ENCODE results near the gene B3GNT3. TPM values are rescaled to one million over a fixed set of nuclear protein-coding genes. Genes with fewer than 3 reads are reported as not detected.

B3GNT3 gene
- total RNA-seq, 1 donor from 2014 or later: not detected

- H3F3A ChIP-seq (ENCODE audit: low read depth): peaks cover 24% of the 10 kb centered on the region
- no peaks in the 10 kb centered on the region for H3K79me2 ChIP-seq (ENCODE audit: low read depth)
- Mint-ChIP-seq H3K4me3 (no peak overlapping the region), H3K27me3 (ENCODE audit: insufficient read depth, low read depth) (peaks cover 5% of the 10 kb centered on the region), H3K9me3 (no peaks in the 10 kb centered on the region), H3K4me1 (peaks cover 54% of the 10 kb centered on the region), H3K27ac (peak overlapping the region; percentile 79), H3K36me3 (peaks cover 11% of the 10 kb centered on the region)
- no peak overlapping the region for H3K27ac ChIP-seq
- TF ChIP-seq EZH2 (IDR thresholded peaks at IDR 0.05) (no peak), EZH2phosphoT487 (IDR thresholded peaks at IDR 0.05) (no peak), CTCF (IDR thresholded peaks at IDR 0.05) (no peak)
- H4K20me1 ChIP-seq (ENCODE audit: low read depth): no peaks in the 10 kb centered on the region
- H3K36me3 ChIP-seq: no peaks in the 10 kb centered on the region
- H3K27me3 ChIP-seq: no peaks in the 10 kb centered on the region
- peaks cover 20% of the 10 kb centered on the region for H3K4me1 ChIP-seq
- H3K9me3 ChIP-seq (ENCODE audit: low read depth): no peaks in the 10 kb centered on the region
- H3K9ac ChIP-seq: no peak overlapping the region
- no peak overlapping the region for H2AFZ ChIP-seq (replicated peaks)
- H3K4me3 ChIP-seq: no peak overlapping the region
- no peak for DNase-seq (ENCODE audit: low spot score)
- no peak overlapping the region for H3K4me2 ChIP-seq
Measured at GRCh38 chr19:17758515-17758914, 36.4 kb upstream of the B3GNT3 start.

GRCh38 chr19:17761148-17761547 is 33.8 kb upstream of the B3GNT3 start:
- no peak overlapping the region for H3K27ac ChIP-seq
- H3K4me3 ChIP-seq: no peak overlapping the region
- H3F3A ChIP-seq (ENCODE audit: low read depth): peaks cover 17% of the 10 kb centered on the region
- no peaks in the 10 kb centered on the region for H3K9me3 ChIP-seq (ENCODE audit: low read depth)
- H3K9ac ChIP-seq: no peak overlapping the region
- peaks cover 31% of the 10 kb centered on the region for H3K4me1 Mint-ChIP-seq
- H3K4me1 ChIP-seq: peaks cover 9% of the 10 kb centered on the region
- peak overlapping the region; percentile 69 for H3K27ac Mint-ChIP-seq
- no peaks in the 10 kb centered on the region for H3K27me3 ChIP-seq
- H3K9me3 Mint-ChIP-seq: no peaks in the 10 kb centered on the region
- no peak overlapping the region for H2AFZ ChIP-seq (replicated peaks)
- no peak overlapping the region for H3K4me2 ChIP-seq
- no peak overlapping the region for H3K4me3 Mint-ChIP-seq
- peaks cover 3% of the 10 kb centered on the region for H3K27me3 Mint-ChIP-seq (ENCODE audit: insufficient read depth, low read depth)
- peaks cover 17% of the 10 kb centered on the region for H3K36me3 Mint-ChIP-seq
- H4K20me1 ChIP-seq (ENCODE audit: low read depth): no peaks in the 10 kb centered on the region
- TF ChIP-seq EZH2 (IDR thresholded peaks at IDR 0.05) (no peak), EZH2phosphoT487 (IDR thresholded peaks at IDR 0.05) (no peak), CTCF (IDR thresholded peaks at IDR 0.05) (no peak)
- no peaks in the 10 kb centered on the region for H3K79me2 ChIP-seq (ENCODE audit: low read depth)
- H3K36me3 ChIP-seq: no peaks in the 10 kb centered on the region
- no peak for DNase-seq (ENCODE audit: low spot score)

- Histone ChIP-seq H2AFZ (replicated peaks) (no peak overlapping the region), H3K9me3 (ENCODE audit: low read depth) (no peaks in the 10 kb centered on the region), H3K4me2 (no peak overlapping the region), H3K27me3 (no peaks in the 10 kb centered on the region), H3K4me1 (peaks cover 6% of the 10 kb centered on the region), H4K20me1 (ENCODE audit: low read depth) (no peaks in the 10 kb centered on the region), H3K27ac (peak overlapping the region; percentile 34), H3K79me2 (ENCODE audit: low read depth) (no peaks in the 10 kb centered on the region), H3K4me3 (no peak overlapping the region), H3K36me3 (no peaks in the 10 kb centered on the region), H3F3A (ENCODE audit: low read depth) (peaks cover 15% of the 10 kb centered on the region), H3K9ac (no peak overlapping the region)
- Mint-ChIP-seq H3K4me3 (peak overlapping the region; percentile 16), H3K9me3 (no peaks in the 10 kb centered on the region), H3K36me3 (peaks cover 20% of the 10 kb centered on the region), H3K27ac (peak overlapping the region; percentile 95), H3K27me3 (ENCODE audit: insufficient read depth, low read depth) (peaks cover 3% of the 10 kb centered on the region), H3K4me1 (peaks cover 29% of the 10 kb centered on the region)
- TF ChIP-seq EZH2phosphoT487 (IDR thresholded peaks at IDR 0.05): no peak
- TF ChIP-seq CTCF (IDR thresholded peaks at IDR 0.05): no peak
- DNase-seq (ENCODE audit: low spot score): peak; percentile 94
Measured at GRCh38 chr19:17762505-17763229, 32.3 kb upstream of the B3GNT3 start.

Data from neural progenitor cell (in vitro differentiated cells).